Measurements from ENCODE around the gene WAS.
"Not testable (repeated sequence)": the region's sequence is repeated elsewhere in the genome, so short reads cannot be mapped to it uniquely, and the experiment has no call there.

DNA sequence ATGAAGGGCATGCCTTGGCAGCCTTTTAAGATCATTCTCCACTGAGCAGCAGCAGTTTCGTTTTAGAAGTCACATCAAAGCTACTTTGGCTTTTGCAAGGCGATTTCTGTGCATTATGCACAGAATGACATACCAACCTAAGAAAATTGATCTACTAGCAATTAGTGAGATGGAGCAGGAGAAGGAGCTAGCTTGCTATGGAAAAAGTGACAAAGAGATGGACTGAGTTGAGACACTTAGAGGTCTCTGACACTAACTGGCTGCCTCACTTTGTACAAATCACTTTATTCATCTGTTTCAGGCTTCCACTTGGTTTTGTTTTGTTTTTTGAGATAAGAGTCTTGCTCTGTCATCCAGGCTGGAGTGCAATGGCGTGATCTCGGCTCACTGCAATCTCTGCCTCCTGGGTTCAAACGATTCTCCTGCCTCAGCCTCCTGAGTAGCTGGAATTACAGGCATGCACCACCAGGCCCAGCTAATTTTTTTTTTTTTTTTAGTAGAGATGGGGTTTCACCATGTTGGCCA, 31.5 kb upstream of the WAS start:
- TF ChIP-seq POLR2A (IDR thresholded peaks at IDR 0.05) = not testable (repeated sequence)
- TF ChIP-seq, protein P1, sequence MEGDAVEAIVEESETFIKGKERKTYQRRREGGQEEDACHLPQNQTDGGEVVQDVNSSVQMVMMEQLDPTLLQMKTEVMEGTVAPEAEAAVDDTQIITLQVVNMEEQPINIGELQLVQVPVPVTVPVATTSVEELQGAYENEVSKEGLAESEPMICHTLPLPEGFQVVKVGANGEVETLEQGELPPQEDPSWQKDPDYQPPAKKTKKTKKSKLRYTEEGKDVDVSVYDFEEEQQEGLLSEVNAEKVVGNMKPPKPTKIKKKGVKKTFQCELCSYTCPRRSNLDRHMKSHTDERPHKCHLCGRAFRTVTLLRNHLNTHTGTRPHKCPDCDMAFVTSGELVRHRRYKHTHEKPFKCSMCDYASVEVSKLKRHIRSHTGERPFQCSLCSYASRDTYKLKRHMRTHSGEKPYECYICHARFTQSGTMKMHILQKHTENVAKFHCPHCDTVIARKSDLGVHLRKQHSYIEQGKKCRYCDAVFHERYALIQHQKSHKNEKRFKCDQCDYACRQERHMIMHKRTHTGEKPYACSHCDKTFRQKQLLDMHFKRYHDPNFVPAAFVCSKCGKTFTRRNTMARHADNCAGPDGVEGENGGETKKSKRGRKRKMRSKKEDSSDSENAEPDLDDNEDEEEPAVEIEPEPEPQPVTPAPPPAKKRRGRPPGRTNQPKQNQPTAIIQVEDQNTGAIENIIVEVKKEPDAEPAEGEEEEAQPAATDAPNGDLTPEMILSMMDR (IDR thresholded peaks at IDR 0.05) = not testable (repeated sequence)

Data from body of pancreas (tissue), 4 donors.